K562 (cell line): ENCODE data around the gene CLIC2. TPM values are rescaled to one million over a fixed set of nuclear protein-coding genes. Genes with fewer than 3 reads are reported as not detected.

Experiments used
- BCL6 ChIP-seq: fragments of 250-450 bp; sonication (Bioruptor Pico); IDR thresholded peaks from 2 replicates; pipeline ENCODE4 v1.4.0; 2020
- CCAR2 ChIP-seq: fragments of 200-400 bp; formaldehyde crosslinking; IDR thresholded peaks from 2 replicates; pipeline ENCODE4 v1.6.1; 2017; ENCODE audit warnings: mild to moderate bottlenecking, low read depth, low read length
- CHD4 ChIP-seq: fragments of 200-600 bp; sonication (generic); IDR thresholded peaks from 3 replicates; pipeline ENCODE4 v1.6.1; 2012; ENCODE audit warnings: low read depth, mild to moderate bottlenecking, mixed read lengths, low read length, inconsistent platforms; ENCODE audit not compliant: insufficient read depth, insufficient replicate concordance, poor library complexity, severe bottlenecking
- FOXK1 ChIP-seq: sonication (generic); formaldehyde crosslinking; IDR thresholded peaks from 2 replicates; pipeline ENCODE4 v1.8.0; 2022; ENCODE audit warnings: missing genetic modification reagents, mild to moderate bottlenecking, borderline replicate concordance
- HNRNPH1 ChIP-seq: fragments of 200-400 bp; formaldehyde crosslinking; optimal IDR thresholded peaks from 2 replicates; pipeline ENCODE3; 2017; ENCODE audit warnings: low read depth, mild to moderate bottlenecking, low read length, moderate library complexity
- PML ChIP-seq: IDR thresholded peaks from 2 replicates; pipeline ENCODE4 v1.6.1; 2012; ENCODE audit warnings: low read length, inconsistent platforms
- SLC30A9 ChIP-seq: fragments of 250-450 bp; sonication (Bioruptor Pico); IDR thresholded peaks from 2 replicates; pipeline ENCODE4 v1.8.0; 2022; ENCODE audit warnings: mild to moderate bottlenecking, moderate library complexity
- SMC3 ChIP-seq: conservative IDR thresholded peaks from 2 replicates; pipeline ENCODE4 v1.6.1; 2011; ENCODE audit warnings: low read depth, low read length, improper control_type of control experiment; ENCODE audit not compliant: insufficient read depth
- SRF ChIP-seq, 2 experiments: fragments of 250-450, 450-650 bp in 1 of 2; sonication (Bioruptor Pico) in 1 of 2; sonication (generic) in 1 of 2; formaldehyde crosslinking; IDR thresholded peaks; 2 replicates each; pipeline versions ENCODE4 v1.5.0 to v1.5.1; 2020 to 2022; ENCODE audit warnings: mild to moderate bottlenecking in 1 of 2, missing genetic modification reagents in 1 of 2
- TARDBP ChIP-seq: fragments of 450-650 bp; IDR thresholded peaks from 2 replicates; pipeline ENCODE4 v1.6.1; 2016
- ZNF143 ChIP-seq: sonication (generic); formaldehyde crosslinking; IDR thresholded peaks from 2 replicates; pipeline ENCODE4 v1.9.0; 2022; ENCODE audit warnings: mild to moderate bottlenecking, missing genetic modification reagents
- ZNF75A ChIP-seq: fragments of 450-650 bp; formaldehyde crosslinking; IDR thresholded peaks from 2 replicates; pipeline ENCODE4 v1.4.0; 2020; ENCODE audit warnings: mild to moderate bottlenecking
- ZZZ3 ChIP-seq: fragments of 450-650 bp; IDR thresholded peaks from 2 replicates; pipeline ENCODE4 v1.6.1; 2016; ENCODE audit warnings: antibody characterized with exemption, mild to moderate bottlenecking, moderate library complexity
- polyA plus RNA-seq, 8 experiments: library from polyadenylated mRNA; depleted of rRNA in 4 of 8; stranded (reverse) in 5 of 8; unstranded in 3 of 8; fragments of >200 nt; fragmentation: Nextera tagmentation in 2 of 8; fragmentation: Illumina TruSeq in 1 of 8; extraction: Ambion mirVana in 2 of 8; extraction: Trizol in 1 of 8; gene quantifications; 2 replicates each; pipeline versions ENCODE4 v1.2.1 to v1.2.3, GENCODE V29; 2011 to 2014; ENCODE audit warnings: inconsistent platforms in 1 of 8, missing spikeins in 1 of 8
- total RNA-seq, 7 experiments: library from RNA; depleted of rRNA in 6 of 7; stranded (reverse); fragments of >200 nt in 6 of 7; fragmentation: Illumina TruSeq in 2 of 7; extraction: Trizol in 2 of 7; gene quantifications; 2 replicates each; pipeline versions ENCODE4 v1.2.1 to v1.2.3, GENCODE V29; 2011 to 2021; ENCODE audit warnings: low replicate concordance in 1 of 7
- TF ChIP-seq, protein P1 (sequence below): fragments of 250-450 bp; sonication (Bioruptor Pico); IDR thresholded peaks from 2 replicates; pipeline ENCODE4 v1.4.0; 2020; ENCODE audit warnings: mild to moderate bottlenecking
- TF ChIP-seq, protein P2 (sequence below): fragments of 450-650 bp; IDR thresholded peaks from 2 replicates; pipeline ENCODE4 v1.6.1; 2016; ENCODE audit warnings: low read depth, mild to moderate bottlenecking, moderate library complexity
- TF ChIP-seq, protein P3 (sequence below): sonication (generic); formaldehyde crosslinking; IDR thresholded peaks from 2 replicates; pipeline ENCODE4 v1.8.0; 2023; ENCODE audit warnings: mild to moderate bottlenecking, missing genetic modification reagents
- TF ChIP-seq, protein P4 (sequence below), 2 experiments: fragments of 450-650 bp in 1 of 2; IDR thresholded peaks; 2 replicates each; pipeline ENCODE4 v1.6.1; 2011 to 2017; ENCODE audit warnings: low read depth in 2 of 2, antibody characterized with exemption in 1 of 2, borderline replicate concordance in 1 of 2, low read length in 1 of 2, mild to moderate bottlenecking in 1 of 2, mixed read lengths in 1 of 2; ENCODE audit not compliant: control insufficient read depth in 1 of 2
- TF ChIP-seq, protein P5 (sequence below): fragments of 450-650 bp; formaldehyde crosslinking; IDR thresholded peaks from 2 replicates; pipeline ENCODE4 v1.4.0; 2020; ENCODE audit warnings: mild to moderate bottlenecking, moderate library complexity

CLIC2 gene
- total and polyA plus RNA-seq, 9 of the 15 experiments (the other 6 are each of a cell fraction or from before 2014, with no cell fraction given), result 37.0 to 83.7 (median 74.7) TPM

DNA sequence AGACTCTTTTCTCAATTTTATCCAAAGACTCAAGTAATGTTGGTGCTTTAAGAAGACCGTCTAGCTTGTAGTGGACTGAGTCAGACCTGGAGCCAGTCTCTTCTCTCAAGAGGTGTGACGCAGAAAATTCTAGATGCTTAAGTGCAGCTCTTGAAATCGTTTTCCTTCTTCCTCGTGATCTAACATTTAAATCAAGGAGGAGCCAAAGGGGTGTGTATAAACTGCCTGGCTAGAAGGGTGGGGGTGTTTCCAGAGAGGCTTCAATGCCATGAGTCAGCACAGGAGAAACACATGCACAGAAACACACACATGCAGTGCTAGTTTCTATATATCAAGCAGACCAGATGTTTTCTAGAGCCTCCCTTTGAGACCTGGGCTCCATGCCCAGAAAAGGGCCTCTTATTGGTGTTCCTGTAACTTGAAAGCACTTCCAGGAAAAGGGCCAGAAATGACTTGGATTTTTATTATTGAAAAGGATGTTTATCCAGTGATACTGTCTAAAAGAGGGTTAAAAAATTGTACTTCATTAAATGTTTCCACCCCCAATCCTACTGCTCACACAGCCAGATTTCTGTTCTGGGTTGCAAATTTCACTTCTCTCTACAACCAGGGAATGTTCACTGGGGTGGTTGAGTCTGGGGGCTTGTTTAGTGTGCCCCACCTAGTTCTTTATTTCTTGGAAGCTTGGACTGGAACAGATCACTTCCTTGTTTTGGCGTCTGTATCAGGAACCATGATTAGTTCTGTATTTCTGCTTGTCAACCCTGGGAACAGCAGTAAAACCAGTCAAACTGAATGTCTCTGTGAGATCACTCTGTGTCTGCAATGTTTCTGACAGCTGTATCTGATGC is at the start of gene CLIC2 (continued):
- TF ChIP-seq, protein P1, sequence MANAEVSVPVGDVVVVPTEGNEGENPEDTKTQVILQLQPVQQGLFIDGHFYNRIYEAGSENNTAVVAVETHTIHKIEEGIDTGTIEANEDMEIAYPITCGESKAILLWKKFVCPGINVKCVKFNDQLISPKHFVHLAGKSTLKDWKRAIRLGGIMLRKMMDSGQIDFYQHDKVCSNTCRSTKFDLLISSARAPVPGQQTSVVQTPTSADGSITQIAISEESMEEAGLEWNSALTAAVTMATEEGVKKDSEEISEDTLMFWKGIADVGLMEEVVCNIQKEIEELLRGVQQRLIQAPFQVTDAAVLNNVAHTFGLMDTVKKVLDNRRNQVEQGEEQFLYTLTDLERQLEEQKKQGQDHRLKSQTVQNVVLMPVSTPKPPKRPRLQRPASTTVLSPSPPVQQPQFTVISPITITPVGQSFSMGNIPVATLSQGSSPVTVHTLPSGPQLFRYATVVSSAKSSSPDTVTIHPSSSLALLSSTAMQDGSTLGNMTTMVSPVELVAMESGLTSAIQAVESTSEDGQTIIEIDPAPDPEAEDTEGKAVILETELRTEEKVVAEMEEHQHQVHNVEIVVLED (CRISPR knock-in tag), result no peak
- TF ChIP-seq BCL6 (no peak), HNRNPH1 (no peak), SRF (CRISPR knock-in tag; IDR thresholded peaks at IDR 0.05) (peak in 1 of 2 experiments; percentile 94; a peak in 2 of 4 replicates), PML (peak; percentile 48; the same call in 1 of the 2 replicates), SLC30A9 (no peak), CHD4 (no peak), ZNF75A (CRISPR knock-in tag) (no peak), CCAR2 (no peak), ZZZ3 (no peak), ZNF143 (CRISPR knock-in tag) (no peak), TARDBP (no peak), FOXK1 (CRISPR knock-in tag) (0 out of 2 replicates have a peak, but pooled peaks have one; percentile 27), SMC3 (no peak)
- TF ChIP-seq, protein P2, sequence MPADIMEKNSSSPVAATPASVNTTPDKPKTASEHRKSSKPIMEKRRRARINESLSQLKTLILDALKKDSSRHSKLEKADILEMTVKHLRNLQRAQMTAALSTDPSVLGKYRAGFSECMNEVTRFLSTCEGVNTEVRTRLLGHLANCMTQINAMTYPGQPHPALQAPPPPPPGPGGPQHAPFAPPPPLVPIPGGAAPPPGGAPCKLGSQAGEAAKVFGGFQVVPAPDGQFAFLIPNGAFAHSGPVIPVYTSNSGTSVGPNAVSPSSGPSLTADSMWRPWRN, result 0 out of 2 replicates have a peak, but pooled peaks have one; percentile 16
- TF ChIP-seq, protein P3, sequence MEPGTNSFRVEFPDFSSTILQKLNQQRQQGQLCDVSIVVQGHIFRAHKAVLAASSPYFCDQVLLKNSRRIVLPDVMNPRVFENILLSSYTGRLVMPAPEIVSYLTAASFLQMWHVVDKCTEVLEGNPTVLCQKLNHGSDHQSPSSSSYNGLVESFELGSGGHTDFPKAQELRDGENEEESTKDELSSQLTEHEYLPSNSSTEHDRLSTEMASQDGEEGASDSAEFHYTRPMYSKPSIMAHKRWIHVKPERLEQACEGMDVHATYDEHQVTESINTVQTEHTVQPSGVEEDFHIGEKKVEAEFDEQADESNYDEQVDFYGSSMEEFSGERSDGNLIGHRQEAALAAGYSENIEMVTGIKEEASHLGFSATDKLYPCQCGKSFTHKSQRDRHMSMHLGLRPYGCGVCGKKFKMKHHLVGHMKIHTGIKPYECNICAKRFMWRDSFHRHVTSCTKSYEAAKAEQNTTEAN, result no peak
- TF ChIP-seq, protein P4, sequence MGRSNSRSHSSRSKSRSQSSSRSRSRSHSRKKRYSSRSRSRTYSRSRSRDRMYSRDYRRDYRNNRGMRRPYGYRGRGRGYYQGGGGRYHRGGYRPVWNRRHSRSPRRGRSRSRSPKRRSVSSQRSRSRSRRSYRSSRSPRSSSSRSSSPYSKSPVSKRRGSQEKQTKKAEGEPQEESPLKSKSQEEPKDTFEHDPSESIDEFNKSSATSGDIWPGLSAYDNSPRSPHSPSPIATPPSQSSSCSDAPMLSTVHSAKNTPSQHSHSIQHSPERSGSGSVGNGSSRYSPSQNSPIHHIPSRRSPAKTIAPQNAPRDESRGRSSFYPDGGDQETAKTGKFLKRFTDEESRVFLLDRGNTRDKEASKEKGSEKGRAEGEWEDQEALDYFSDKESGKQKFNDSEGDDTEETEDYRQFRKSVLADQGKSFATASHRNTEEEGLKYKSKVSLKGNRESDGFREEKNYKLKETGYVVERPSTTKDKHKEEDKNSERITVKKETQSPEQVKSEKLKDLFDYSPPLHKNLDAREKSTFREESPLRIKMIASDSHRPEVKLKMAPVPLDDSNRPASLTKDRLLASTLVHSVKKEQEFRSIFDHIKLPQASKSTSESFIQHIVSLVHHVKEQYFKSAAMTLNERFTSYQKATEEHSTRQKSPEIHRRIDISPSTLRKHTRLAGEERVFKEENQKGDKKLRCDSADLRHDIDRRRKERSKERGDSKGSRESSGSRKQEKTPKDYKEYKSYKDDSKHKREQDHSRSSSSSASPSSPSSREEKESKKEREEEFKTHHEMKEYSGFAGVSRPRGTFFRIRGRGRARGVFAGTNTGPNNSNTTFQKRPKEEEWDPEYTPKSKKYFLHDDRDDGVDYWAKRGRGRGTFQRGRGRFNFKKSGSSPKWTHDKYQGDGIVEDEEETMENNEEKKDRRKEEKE (IDR thresholded peaks at IDR 0.05; ENCODE audit: borderline replicate concordance in 1 of 2, control insufficient read depth in 1 of 2, low read depth in 2 of 2, low read length in 1 of 2), result no peak
- TF ChIP-seq, protein P5, sequence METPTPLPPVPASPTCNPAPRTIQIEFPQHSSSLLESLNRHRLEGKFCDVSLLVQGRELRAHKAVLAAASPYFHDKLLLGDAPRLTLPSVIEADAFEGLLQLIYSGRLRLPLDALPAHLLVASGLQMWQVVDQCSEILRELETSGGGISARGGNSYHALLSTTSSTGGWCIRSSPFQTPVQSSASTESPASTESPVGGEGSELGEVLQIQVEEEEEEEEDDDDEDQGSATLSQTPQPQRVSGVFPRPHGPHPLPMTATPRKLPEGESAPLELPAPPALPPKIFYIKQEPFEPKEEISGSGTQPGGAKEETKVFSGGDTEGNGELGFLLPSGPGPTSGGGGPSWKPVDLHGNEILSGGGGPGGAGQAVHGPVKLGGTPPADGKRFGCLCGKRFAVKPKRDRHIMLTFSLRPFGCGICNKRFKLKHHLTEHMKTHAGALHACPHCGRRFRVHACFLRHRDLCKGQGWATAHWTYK (CRISPR knock-in tag), result no peak
